HCT116 (cell line): ENCODE results near the gene CALD1.

ENCODE experiments used
- ZNF274 ChIP-seq: fragments of 200-500 bp; sonication (Bioruptor generic); IDR thresholded peaks from 2 replicates; pipeline ENCODE4 v1.6.1; 2014; ENCODE audit warnings: mild to moderate bottlenecking, low read depth, low read length, inconsistent platforms
- TF ChIP-seq, protein P1 (sequence below), 3 experiments: fragments of 200-600 bp in 1 of 3; sonication (generic) in 1 of 3; IDR thresholded peaks in 2 of 3; conservative IDR thresholded peaks in 1 of 3; 2 replicates each; pipeline ENCODE4 v1.5.1; 2012 to 2017; ENCODE audit warnings: low read depth in 2 of 3, low read length in 2 of 3, antibody characterized with exemption in 1 of 3, borderline replicate concordance in 1 of 3, control low read depth in 1 of 3, mild to moderate bottlenecking in 1 of 3, mixed read lengths in 1 of 3, mixed run types in 1 of 3, moderate library complexity in 1 of 3; ENCODE audit not compliant: insufficient read depth in 1 of 3

DNA sequence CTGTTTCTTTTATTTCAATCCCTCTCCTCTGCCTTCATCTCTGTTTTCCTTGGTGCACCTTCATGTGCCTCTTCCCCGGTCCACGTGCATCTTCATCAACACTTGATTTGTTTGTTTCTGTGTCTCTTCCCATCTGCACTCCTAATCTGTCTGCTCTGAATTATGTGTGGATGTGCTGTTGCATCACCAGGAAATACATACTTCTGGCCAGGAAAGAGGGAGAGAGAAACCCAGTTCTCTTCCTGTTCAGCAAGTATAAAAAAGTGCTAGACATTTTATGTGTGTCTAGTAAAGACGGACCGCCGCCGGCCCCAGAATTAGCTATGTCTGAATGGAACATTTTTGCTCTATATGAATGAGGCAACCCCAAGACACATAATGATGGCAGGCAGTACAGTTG is 93.8 kb downstream of the CALD1 start:
- no peak for TF ChIP-seq ZNF274
- TF ChIP-seq, protein P1, sequence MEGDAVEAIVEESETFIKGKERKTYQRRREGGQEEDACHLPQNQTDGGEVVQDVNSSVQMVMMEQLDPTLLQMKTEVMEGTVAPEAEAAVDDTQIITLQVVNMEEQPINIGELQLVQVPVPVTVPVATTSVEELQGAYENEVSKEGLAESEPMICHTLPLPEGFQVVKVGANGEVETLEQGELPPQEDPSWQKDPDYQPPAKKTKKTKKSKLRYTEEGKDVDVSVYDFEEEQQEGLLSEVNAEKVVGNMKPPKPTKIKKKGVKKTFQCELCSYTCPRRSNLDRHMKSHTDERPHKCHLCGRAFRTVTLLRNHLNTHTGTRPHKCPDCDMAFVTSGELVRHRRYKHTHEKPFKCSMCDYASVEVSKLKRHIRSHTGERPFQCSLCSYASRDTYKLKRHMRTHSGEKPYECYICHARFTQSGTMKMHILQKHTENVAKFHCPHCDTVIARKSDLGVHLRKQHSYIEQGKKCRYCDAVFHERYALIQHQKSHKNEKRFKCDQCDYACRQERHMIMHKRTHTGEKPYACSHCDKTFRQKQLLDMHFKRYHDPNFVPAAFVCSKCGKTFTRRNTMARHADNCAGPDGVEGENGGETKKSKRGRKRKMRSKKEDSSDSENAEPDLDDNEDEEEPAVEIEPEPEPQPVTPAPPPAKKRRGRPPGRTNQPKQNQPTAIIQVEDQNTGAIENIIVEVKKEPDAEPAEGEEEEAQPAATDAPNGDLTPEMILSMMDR (IDR thresholded peaks at IDR 0.05 in 2 of 3, conservative IDR thresholded peaks at IDR 0.05 in 1 of 3; ENCODE audit: borderline replicate concordance in 1 of 3, insufficient read depth in 1 of 3, low read depth in 2 of 3, low read length in 2 of 3): no peak
